ENCODE measurements around the gene PTGES3. TPM values are rescaled to one million over a fixed set of nuclear protein-coding genes. Genes with fewer than 3 reads are reported as not detected.
A peak's percentile ranks its signal among the peaks of the same experiment; 100 is the strongest.

Gene PTGES3
- total RNA-seq, 4 donors from 2014 or later = 73.5 to 115 (median 104) TPM

- Histone ChIP-seq H3K27ac (no peak overlapping the region), H3K4me3 (no peak overlapping the region), H3K27me3 (no peaks in the 10 kb centered on the region), H3K4me1 (peaks cover 0 to 85% (median 13%) of the 10 kb centered on the region in 3 donors), H3K36me3 (peaks cover 0 to 17% of the 10 kb centered on the region in 2 donors), H3K9me3 (no peaks in the 10 kb centered on the region)
- WGBS, 2 donors (ENCODE audit: low coverage in 1 of 2) = 63 to 87% methylated on average over 1 of the region's 1 CpG
- no peak for ATAC-seq
- TF ChIP-seq POLR2AphosphoS5 (IDR thresholded peaks at IDR 0.05) (no peak), POLR2A (IDR thresholded peaks at IDR 0.05) (no peak), EP300 (IDR thresholded peaks at IDR 0.05) (no peak), CTCF (IDR thresholded peaks at IDR 0.05) (no peak)
Observed at GRCh38 chr12:56677680-56678079, 10.4 kb downstream of the PTGES3 start.

GRCh38 chr12:56676851-56677580 is 11.1 kb downstream of the PTGES3 start:
- H3K9me3 ChIP-seq = no peaks in the 10 kb centered on the region
- peaks cover 0 to 24% of the 10 kb centered on the region in 2 donors for H3K36me3 ChIP-seq
- H3K27me3 ChIP-seq = no peaks in the 10 kb centered on the region
- 42 to 71% methylated on average over 2 to 9 of the region's 11 CpGs for whole genome bisulfite sequencing, 2 donors (ENCODE audit: low coverage in 1 of 2)
- H3K27ac ChIP-seq = no peak overlapping the region
- H3K4me1 ChIP-seq = peaks cover 0 to 85% (median 18%) of the 10 kb centered on the region in 3 donors
- H3K4me3 ChIP-seq = no peak overlapping the region
- no peak for ATAC-seq
- TF ChIP-seq POLR2AphosphoS5 (IDR thresholded peaks at IDR 0.05) (no peak), EP300 (IDR thresholded peaks at IDR 0.05) (no peak), POLR2A (IDR thresholded peaks at IDR 0.05) (no peak), CTCF (IDR thresholded peaks at IDR 0.05) (no peak)

GRCh38 chr12:56671608-56672007 is 16.5 kb downstream of the PTGES3 start:
- Histone ChIP-seq H3K36me3 (peaks cover 0 to 60% of the 10 kb centered on the region in 2 donors), H3K4me3 (no peak overlapping the region), H3K4me1 (peaks cover 0 to 55% (median 5%) of the 10 kb centered on the region in 3 donors), H3K27me3 (no peaks in the 10 kb centered on the region), H3K9me3 (no peaks in the 10 kb centered on the region), H3K27ac (peak overlapping the region in 1 of 4 donors; percentile 9)
- no peak for ATAC-seq
- TF ChIP-seq POLR2AphosphoS5 (IDR thresholded peaks at IDR 0.05) (no peak), CTCF (IDR thresholded peaks at IDR 0.05) (no peak), EP300 (IDR thresholded peaks at IDR 0.05) (no peak)
- 75 to 82% methylated on average over 2 of the region's 2 CpGs for WGBS, 2 donors (ENCODE audit: low coverage in 1 of 2)

GRCh38 chr12:56670836-56671235 is 17.2 kb downstream of the PTGES3 start:
- Histone ChIP-seq H3K4me1 (peaks cover 0 to 47% (median 5%) of the 10 kb centered on the region in 3 donors), H3K36me3 (peaks cover 0 to 68% of the 10 kb centered on the region in 2 donors), H3K27ac (no peak overlapping the region), H3K27me3 (no peaks in the 10 kb centered on the region), H3K4me3 (no peak overlapping the region), H3K9me3 (no peaks in the 10 kb centered on the region)
- TF ChIP-seq POLR2AphosphoS5 (IDR thresholded peaks at IDR 0.05) = no peak
- TF ChIP-seq CTCF (IDR thresholded peaks at IDR 0.05) = no peak
- no peak for TF ChIP-seq EP300 (IDR thresholded peaks at IDR 0.05)
- TF ChIP-seq POLR2A (IDR thresholded peaks at IDR 0.05) = no peak
- WGBS, 2 donors (ENCODE audit: low coverage in 1 of 2) = 89 to 100% methylated on average over 1 to 4 of the region's 4 CpGs
- no peak for ATAC-seq

- Histone ChIP-seq H3K9me3 (no peaks in the 10 kb centered on the region), H3K36me3 (peaks cover 0 to 95% of the 10 kb centered on the region in 2 donors), H3K4me3 (no peak overlapping the region), H3K27ac (no peak overlapping the region), H3K4me1 (peaks cover 0 to 36% (median 5%) of the 10 kb centered on the region in 3 donors), H3K27me3 (no peaks in the 10 kb centered on the region)
- no peak for TF ChIP-seq POLR2A (IDR thresholded peaks at IDR 0.05)
- no peak for TF ChIP-seq CTCF (IDR thresholded peaks at IDR 0.05)
- no peak for TF ChIP-seq POLR2AphosphoS5 (IDR thresholded peaks at IDR 0.05)
- TF ChIP-seq EP300 (IDR thresholded peaks at IDR 0.05) = no peak
- no peak for ATAC-seq
- WGBS, 2 donors (ENCODE audit: low coverage in 1 of 2) = 73 to 100% methylated on average over 1 to 2 of the region's 2 CpGs
Observed at GRCh38 chr12:56668197-56668457, 20.0 kb downstream of the PTGES3 start.
